ENCODE results near the gene PRM2. TPM values are rescaled to one million over a fixed set of nuclear protein-coding genes. Genes with fewer than 3 reads are reported as not detected.

PRM2 gene
- total and polyA plus RNA-seq, 3 experiments from 2014 or later, result not detected

DNA sequence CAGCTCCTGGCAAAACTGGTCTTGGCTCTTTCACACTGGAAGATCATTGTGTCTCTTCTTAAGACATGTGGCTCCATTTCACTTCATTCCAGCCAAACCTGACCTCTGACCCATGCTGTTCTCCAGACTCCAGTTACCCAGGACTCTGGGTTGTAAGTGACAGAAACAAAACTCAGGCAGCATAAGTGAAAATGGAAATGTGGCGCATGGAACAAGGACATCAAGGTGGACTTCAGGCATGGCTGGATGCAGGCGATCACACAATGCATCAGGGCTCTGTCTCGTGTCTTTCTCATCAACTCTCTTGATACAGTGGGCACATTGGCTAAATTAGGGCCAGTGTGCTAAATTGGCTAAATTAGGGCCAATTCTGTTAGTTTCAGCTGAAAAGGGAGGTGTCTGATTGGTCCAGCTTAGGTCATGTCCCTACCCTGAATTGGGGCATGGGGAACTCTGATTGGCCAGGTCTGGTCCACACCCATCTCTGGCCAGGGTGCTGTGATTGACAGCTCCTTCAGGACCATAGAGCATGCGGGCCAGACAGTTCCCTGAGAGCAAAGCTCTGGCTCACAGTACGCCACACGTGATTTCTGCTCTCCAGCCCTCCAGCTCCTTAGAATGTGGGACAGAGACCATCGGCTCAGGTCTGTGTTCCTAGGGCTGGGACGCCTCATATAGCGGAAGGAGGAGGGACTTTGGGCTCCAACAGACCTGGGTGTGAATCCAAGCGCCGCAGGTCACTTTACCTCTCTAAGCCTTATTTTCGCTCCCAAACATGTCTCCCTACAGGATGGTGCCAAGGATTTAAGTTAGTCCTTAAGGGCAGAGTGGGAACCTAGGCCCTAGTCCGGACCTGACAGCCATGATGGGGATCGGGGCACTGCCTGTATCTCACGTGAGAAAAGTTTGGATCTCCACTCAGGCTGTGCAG is 37.7 kb downstream of the PRM2 start:
- CTCF ChIA-PET, result interaction anchor here (1.9 kb wide), 1 partner anchor 16 kb away, joined by 4 read pairs; no protein-coding TSS in a partner anchor
- Mint-ChIP-seq H3K36me3 (no peaks in the 10 kb centered on the region), H3K27me3 (no peaks in the 10 kb centered on the region), H3K9me3 (no peaks in the 10 kb centered on the region), H3K4me1 (peaks cover 21 to 35% (median 22%) of the 10 kb centered on the region in 3 donors), H3K27ac (peak overlapping the region in 3 of 8 donors; percentile 7 to 36 (median 14)), H3K4me3 (no peak overlapping the region)
- no peak for DNase-seq
- POLR2A ChIA-PET, result interaction anchor here (0.6 to 0.9 kb wide), 2 partner anchors 13 to 16 kb away, joined by 3 read pairs; no protein-coding TSS in a partner anchor
- Histone ChIP-seq H3K4me3 (ENCODE audit: low read length) (no peak overlapping the region), H3K27ac (ENCODE audit: low read depth, low read length) (peak overlapping the region; percentile 59), H3K27me3 (ENCODE audit: insufficient read depth, low read length, poor library complexity, severe bottlenecking) (no peaks in the 10 kb centered on the region), H3K36me3 (ENCODE audit: insufficient read depth, low read length) (no peaks in the 10 kb centered on the region), H3K4me1 (ENCODE audit: insufficient read depth, low read length) (peaks cover 33% of the 10 kb centered on the region), H3K9me3 (ENCODE audit: low read length) (no peaks in the 10 kb centered on the region)

GRCh38 chr16:11236461-11237254 is 39.6 kb downstream of the PRM2 start:
- Histone ChIP-seq H3K36me3 (ENCODE audit: insufficient read depth, low read length) (no peaks in the 10 kb centered on the region), H3K4me3 (ENCODE audit: low read length) (no peak overlapping the region), H3K9me3 (ENCODE audit: low read length) (no peaks in the 10 kb centered on the region), H3K27me3 (ENCODE audit: insufficient read depth, low read length, poor library complexity, severe bottlenecking) (no peaks in the 10 kb centered on the region), H3K27ac (ENCODE audit: low read depth, low read length) (no peak overlapping the region), H3K4me1 (ENCODE audit: insufficient read depth, low read length) (peaks cover 49% of the 10 kb centered on the region)
- POLR2A ChIA-PET, result interaction anchor here (1.0 kb wide), 1 partner anchor 10 kb away, joined by 3 read pairs; no protein-coding TSS in a partner anchor
- Mint-ChIP-seq H3K27me3 (no peaks in the 10 kb centered on the region), H3K4me1 (peaks cover 36 to 54% (median 41%) of the 10 kb centered on the region in 3 donors), H3K9me3 (no peaks in the 10 kb centered on the region), H3K4me3 (no peak overlapping the region), H3K27ac (peak overlapping the region in 2 of 8 donors; percentile 36 to 84), H3K36me3 (no peaks in the 10 kb centered on the region)
- CTCF ChIA-PET, result interaction anchor here (0.8 to 2.0 kb wide), 2 partner anchors 15 to 18 kb away, joined by 3 to 12 read pairs; partner anchors contain the start of gene SOCS1
- DNase-seq, result no peak

DNA sequence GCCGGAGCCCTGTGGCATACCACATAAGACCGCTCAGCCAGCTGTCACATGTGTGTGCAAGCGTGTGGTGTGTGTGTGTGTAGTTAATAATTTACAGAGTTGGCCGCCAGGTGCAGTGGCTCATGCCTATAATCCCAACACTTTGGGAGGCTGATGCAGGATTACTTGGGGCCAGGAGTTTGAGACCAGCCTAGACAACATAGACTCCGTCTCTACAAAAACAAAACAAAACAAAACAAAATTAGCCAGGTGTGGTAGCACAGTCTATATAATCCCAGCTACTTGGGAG is 40.6 kb downstream of the PRM2 start:
- peak overlapping the region in 6 of 8 donors; percentile 26 to 92 (median 48) for H3K27ac Mint-ChIP-seq

GRCh38 chr16:11234884-11235702 is 41.2 kb downstream of the PRM2 start:
- H3K36me3 Mint-ChIP-seq, result no peaks in the 10 kb centered on the region
- peak overlapping the region in 5 of 7 donors; percentile 7 to 77 (median 20) for H3K4me3 Mint-ChIP-seq
- ChIA-PET POLR2A (no interaction called here), CTCF (interaction anchor here (0.6 to 2.5 kb wide), 3 partner anchors 17 to 248 kb away, joined by 3 to 23 read pairs (median 6); partner anchors contain the start of gene SOCS1)
- no peaks in the 10 kb centered on the region for H3K9me3 Mint-ChIP-seq
- H3K36me3 ChIP-seq (ENCODE audit: insufficient read depth, low read length), result no peaks in the 10 kb centered on the region
- H3K27me3 Mint-ChIP-seq, result peaks cover 0 to 2% of the 10 kb centered on the region in 2 donors
- no peak overlapping the region for H3K27ac ChIP-seq (ENCODE audit: low read depth, low read length)
- peaks cover 51% of the 10 kb centered on the region for H3K4me1 ChIP-seq (ENCODE audit: insufficient read depth, low read length)
- no peaks in the 10 kb centered on the region for H3K27me3 ChIP-seq (ENCODE audit: insufficient read depth, low read length, poor library complexity, severe bottlenecking)
- H3K4me3 ChIP-seq (ENCODE audit: low read length), result no peak overlapping the region
- H3K9me3 ChIP-seq (ENCODE audit: low read length), result no peaks in the 10 kb centered on the region
- peak overlapping the region; percentile 22 to 97 (median 78) for H3K27ac Mint-ChIP-seq
- DNase-seq, result no peak
- peaks cover 36 to 55% (median 51%) of the 10 kb centered on the region in 3 donors for H3K4me1 Mint-ChIP-seq

More for the DNA sequence above, 40.6 kb downstream of the PRM2 start:
- H3K36me3 Mint-ChIP-seq, result no peaks in the 10 kb centered on the region
- CTCF ChIA-PET, result interaction anchor here (0.6 to 2.0 kb wide), 2 partner anchors 19 to 248 kb away, joined by 3 to 12 read pairs; partner anchors contain the start of gene SOCS1
- peaks cover 0 to 2% of the 10 kb centered on the region in 2 donors for H3K27me3 Mint-ChIP-seq
- H3K4me1 Mint-ChIP-seq, result peaks cover 39 to 60% (median 50%) of the 10 kb centered on the region in 3 donors
- DNase-seq, result no peak
- POLR2A ChIA-PET, result no interaction called here
- no peak overlapping the region for H3K4me3 Mint-ChIP-seq
- H3K36me3 ChIP-seq (ENCODE audit: insufficient read depth, low read length), result no peaks in the 10 kb centered on the region
- peaks cover 53% of the 10 kb centered on the region for H3K4me1 ChIP-seq (ENCODE audit: insufficient read depth, low read length)
- H3K9me3 Mint-ChIP-seq, result no peaks in the 10 kb centered on the region
- no peak overlapping the region for H3K4me3 ChIP-seq (ENCODE audit: low read length)
- H3K27me3 ChIP-seq (ENCODE audit: insufficient read depth, low read length, poor library complexity, severe bottlenecking), result no peaks in the 10 kb centered on the region
- H3K9me3 ChIP-seq (ENCODE audit: low read length), result no peaks in the 10 kb centered on the region
- no peak overlapping the region for H3K27ac ChIP-seq (ENCODE audit: low read depth, low read length)

GRCh38 chr16:11233727-11234376 is 42.4 kb downstream of the PRM2 start:
- Histone ChIP-seq H3K9me3 (ENCODE audit: low read length) (no peaks in the 10 kb centered on the region), H3K36me3 (ENCODE audit: insufficient read depth, low read length) (no peaks in the 10 kb centered on the region), H3K27ac (ENCODE audit: low read depth, low read length) (peak overlapping the region; percentile 90), H3K27me3 (ENCODE audit: insufficient read depth, low read length, poor library complexity, severe bottlenecking) (no peaks in the 10 kb centered on the region), H3K4me3 (ENCODE audit: low read length) (no peak overlapping the region), H3K4me1 (ENCODE audit: insufficient read depth, low read length) (peaks cover 60% of the 10 kb centered on the region)
- Mint-ChIP-seq H3K4me3 (peak overlapping the region; percentile 65 to 84 (median 73)), H3K27me3 (peaks cover 0 to 2% of the 10 kb centered on the region in 2 donors), H3K4me1 (peaks cover 44 to 63% (median 62%) of the 10 kb centered on the region in 3 donors), H3K27ac (peak overlapping the region; percentile 92 to 99 (median 96)), H3K9me3 (peaks cover 0 to under 1% (median 0%) of the 10 kb centered on the region in 5 donors), H3K36me3 (no peaks in the 10 kb centered on the region)
- peak in 1 of 5 donors; percentile 49 for DNase-seq
- POLR2A ChIA-PET, result interaction anchor here (0.9 to 1.9 kb wide), 3 partner anchors 9 to 509 kb away, joined by 3 to 38 read pairs (median 6); partner anchors contain the start of genes SOCS1 and TXNDC11
- CTCF ChIA-PET, result interaction anchor here (1.2 to 2.5 kb wide), 3 partner anchors 9 to 21 kb away, joined by 4 to 23 read pairs (median 6); partner anchors contain the start of gene SOCS1

DNA sequence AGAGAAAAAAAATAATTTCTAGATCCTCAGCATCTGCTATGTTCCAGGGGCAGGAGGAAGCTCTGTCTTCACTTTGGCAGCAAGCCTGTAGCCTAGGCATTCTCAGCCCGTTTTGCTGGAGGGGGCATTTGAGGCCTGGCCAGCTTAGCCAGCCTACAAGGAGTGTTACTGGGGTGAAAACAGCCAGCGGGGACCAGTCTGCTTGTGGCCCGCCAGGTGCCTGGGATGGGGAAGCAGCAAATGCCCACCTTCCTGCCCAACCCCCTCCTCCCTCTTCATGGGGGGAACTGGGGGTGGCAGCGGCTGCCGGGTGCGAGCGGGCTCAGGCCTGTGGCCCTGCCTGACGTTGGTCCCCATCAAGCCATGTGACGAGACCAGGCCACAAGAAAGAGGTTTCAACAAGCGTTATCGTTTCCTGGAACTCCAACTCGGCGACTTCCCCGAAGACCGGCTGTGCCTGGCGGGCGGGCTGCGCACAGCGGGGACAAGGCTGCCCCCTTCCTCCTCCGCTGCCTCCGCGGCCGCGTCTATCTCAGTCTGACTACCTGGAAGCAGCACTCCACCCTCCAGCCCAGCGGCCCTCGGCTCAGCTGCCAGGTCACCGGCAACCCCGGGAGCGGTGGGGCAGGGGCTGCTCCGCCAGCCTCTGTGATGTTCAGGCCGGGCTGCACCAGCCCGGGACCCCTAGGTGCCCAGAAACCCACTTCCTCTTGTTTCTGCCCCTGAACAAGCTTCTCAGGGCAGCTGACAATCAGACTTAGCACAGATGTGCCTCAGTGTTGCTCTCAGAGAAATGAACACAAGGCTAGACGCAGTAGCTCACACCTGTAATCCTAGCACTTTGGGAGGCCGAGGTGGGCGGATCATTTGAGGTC is 43.2 kb downstream of the PRM2 start:
- Histone ChIP-seq H3K4me1 (ENCODE audit: insufficient read depth, low read length) (peaks cover 60% of the 10 kb centered on the region), H3K36me3 (ENCODE audit: insufficient read depth, low read length) (no peaks in the 10 kb centered on the region), H3K27me3 (ENCODE audit: insufficient read depth, low read length, poor library complexity, severe bottlenecking) (no peaks in the 10 kb centered on the region), H3K27ac (ENCODE audit: low read depth, low read length) (peak overlapping the region; percentile 90), H3K9me3 (ENCODE audit: low read length) (no peaks in the 10 kb centered on the region), H3K4me3 (ENCODE audit: low read length) (peak overlapping the region; percentile 51)
- Mint-ChIP-seq H3K4me3 (peak overlapping the region; percentile 65 to 84 (median 73)), H3K27me3 (peaks cover 0 to 2% of the 10 kb centered on the region in 2 donors), H3K4me1 (peaks cover 47 to 67% (median 66%) of the 10 kb centered on the region in 3 donors), H3K27ac (peak overlapping the region; percentile 92 to 99 (median 96)), H3K36me3 (no peaks in the 10 kb centered on the region), H3K9me3 (peaks cover 0 to 1% (median 0%) of the 10 kb centered on the region in 5 donors)
- POLR2A ChIA-PET, result interaction anchor here (0.9 to 1.9 kb wide), 3 partner anchors 8 to 509 kb away, joined by 3 to 38 read pairs (median 6); partner anchors contain the start of genes SOCS1 and TXNDC11
- peak; percentile 66 to 92 (median 84) for DNase-seq
- CTCF ChIA-PET, result interaction anchor here (0.8 to 2.5 kb wide), 4 partner anchors 8 to 280 kb away, joined by 4 to 23 read pairs (median 5); partner anchors contain the start of gene SOCS1
